Gastroesophageal sphincter (tissue), 4 donors: ENCODE data around the gene KCP. TPM values are rescaled to one million over a fixed set of nuclear protein-coding genes. Genes with fewer than 3 reads are reported as not detected.

Experiments used
- ATAC-seq: fragments of 150-250 bp; one replicate; pipeline ENCODE4 v1.9.1; 2016; ENCODE audit warnings: mild to moderate bottlenecking, moderate library complexity
- H3K27ac ChIP-seq, 4 donors: fragments of 200-600 bp; sonication (generic) in 3 of 4; 1 replicate in 3 of 4; 2 replicates in 1 of 4; pipeline ENCODE4 v1.5.1; 2016 to 2019
- H3K27me3 ChIP-seq: fragments of 200-600 bp; sonication (generic); one replicate; pipeline ENCODE4 v1.5.1; 2019
- H3K36me3 ChIP-seq, 2 donors: fragments of 200-600 bp; sonication (generic); one replicate each; pipeline ENCODE4 v1.5.1; 2019; ENCODE audit warnings: control low read depth in 1 of 2
- H3K4me1 ChIP-seq, 3 donors: fragments of 200-600 bp; sonication (generic); 1 replicate in 2 of 3; 2 replicates in 1 of 3; pipeline ENCODE4 v1.5.1; 2016 to 2019; ENCODE audit warnings: control low read depth in 2 of 3
- H3K4me3 ChIP-seq, 2 donors: fragments of 200-600 bp; sonication (generic); one replicate each; pipeline ENCODE4 v1.5.1; 2019; ENCODE audit warnings: mild to moderate bottlenecking in 1 of 2, moderate library complexity in 1 of 2
- H3K9me3 ChIP-seq, 3 donors: fragments of 200-600 bp; sonication (generic); one replicate each; pipeline ENCODE4 v1.5.1; 2017 to 2019; ENCODE audit warnings: control low read depth in 2 of 3
- CTCF ChIP-seq, 4 experiments: fragments of 200-600 bp in 2 of 4; fragments of 450-650 bp in 2 of 4; sonication (generic) in 1 of 4; IDR thresholded peaks; one replicate each; pipeline ENCODE4 v1.5.1; 2017 to 2019; ENCODE audit warnings: antibody characterized with exemption in 4 of 4, mild to moderate bottlenecking in 2 of 4, moderate library complexity in 2 of 4
- EP300 ChIP-seq: sonication (generic); formaldehyde crosslinking; IDR thresholded peaks from one replicate; pipeline ENCODE4 v1.6.1; 2017; ENCODE audit warnings: antibody characterized with exemption, mild to moderate bottlenecking
- POLR2A ChIP-seq, 2 donors: fragments of 450-650 bp; IDR thresholded peaks; one replicate each; pipeline ENCODE4 v1.6.1; 2017; ENCODE audit warnings: antibody characterized with exemption in 2 of 2, mild to moderate bottlenecking in 2 of 2, moderate library complexity in 1 of 2
- POLR2AphosphoS5 ChIP-seq: sonication (generic); formaldehyde crosslinking; IDR thresholded peaks from one replicate; pipeline ENCODE4 v1.6.1; 2017; ENCODE audit warnings: antibody characterized with exemption
- WGBS, 2 donors: methylation state at CpG; one replicate each; pipeline ENCODE4 v1.1.5; 2018; ENCODE audit warnings: low coverage in 1 of 2; 5-methylcytosine and 5-hydroxymethylcytosine counted together
- total RNA-seq, 4 donors: library from RNA; depleted of rRNA; stranded (reverse); fragments of >200 nt; gene quantifications; one replicate each; pipeline ENCODE4 v1.1.0, GENCODE V29; 2016

KCP gene
- total RNA-seq, 4 donors from 2014 or later: 0.31 to 0.67 TPM; not detected in 2

DNA sequence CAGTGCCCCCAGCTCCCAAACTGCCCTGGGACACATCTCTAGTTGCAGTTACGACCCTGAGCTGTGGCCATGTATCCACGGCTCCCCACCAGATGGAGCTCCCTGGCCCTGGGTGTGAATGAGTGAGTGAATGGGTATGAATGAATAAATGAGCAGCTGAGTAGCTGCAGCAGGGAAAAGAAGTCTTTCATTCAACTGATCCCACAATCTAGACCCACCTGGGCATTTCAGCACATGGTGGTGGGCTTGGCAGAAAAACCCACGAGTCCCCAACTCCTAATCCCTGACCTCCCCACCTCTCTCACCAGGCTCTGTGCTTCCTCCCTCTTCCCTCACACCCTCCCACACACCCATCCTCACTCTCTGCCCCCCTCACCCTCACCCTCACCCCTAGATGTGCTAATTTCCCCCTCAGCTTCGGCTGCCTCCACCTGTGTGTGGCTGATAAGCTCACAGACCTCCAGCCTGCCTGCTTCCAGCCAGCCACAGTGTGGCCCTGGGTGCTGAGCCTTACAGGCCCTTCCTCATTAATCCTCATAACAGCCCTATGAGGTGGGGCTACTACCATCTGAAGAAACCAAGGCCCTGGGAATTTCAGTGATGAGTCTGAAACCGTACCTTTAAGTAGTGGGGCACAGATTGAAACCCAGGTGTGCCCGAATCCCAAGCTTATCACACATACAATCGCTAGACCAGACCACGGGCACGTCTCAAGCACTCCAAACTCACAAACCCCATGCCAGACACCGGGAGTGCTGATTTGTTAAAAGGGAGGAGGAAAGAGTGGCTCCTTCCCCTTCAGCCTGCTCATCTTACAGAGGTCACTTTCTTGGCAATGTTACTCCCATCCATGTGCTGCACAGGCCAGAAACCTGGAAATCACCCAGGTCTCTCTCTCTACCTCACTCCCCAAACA is 50.1 kb downstream of the KCP start:
- 13 to 61% methylated on average over 1 to 7 of the region's 10 CpGs for WGBS, 2 donors
- no peak for ATAC-seq
- Histone ChIP-seq H3K4me3 (no peak overlapping the region), H3K27me3 (no peaks in the 10 kb centered on the region), H3K4me1 (peaks cover 0 to 74% (median 36%) of the 10 kb centered on the region in 3 donors), H3K36me3 (peaks cover 0 to 38% of the 10 kb centered on the region in 2 donors), H3K27ac (peak overlapping the region in 3 of 4 donors; percentile 79 to 84 (median 83)), H3K9me3 (no peaks in the 10 kb centered on the region)
- TF ChIP-seq EP300: no peak
- peak in 2 of 4 experiments; percentile 10 to 32 for TF ChIP-seq CTCF (IDR thresholded peaks at IDR 0.05)
- TF ChIP-seq POLR2AphosphoS5: peak; percentile 12
- TF ChIP-seq POLR2A (IDR thresholded peaks at IDR 0.05): no peak

DNA sequence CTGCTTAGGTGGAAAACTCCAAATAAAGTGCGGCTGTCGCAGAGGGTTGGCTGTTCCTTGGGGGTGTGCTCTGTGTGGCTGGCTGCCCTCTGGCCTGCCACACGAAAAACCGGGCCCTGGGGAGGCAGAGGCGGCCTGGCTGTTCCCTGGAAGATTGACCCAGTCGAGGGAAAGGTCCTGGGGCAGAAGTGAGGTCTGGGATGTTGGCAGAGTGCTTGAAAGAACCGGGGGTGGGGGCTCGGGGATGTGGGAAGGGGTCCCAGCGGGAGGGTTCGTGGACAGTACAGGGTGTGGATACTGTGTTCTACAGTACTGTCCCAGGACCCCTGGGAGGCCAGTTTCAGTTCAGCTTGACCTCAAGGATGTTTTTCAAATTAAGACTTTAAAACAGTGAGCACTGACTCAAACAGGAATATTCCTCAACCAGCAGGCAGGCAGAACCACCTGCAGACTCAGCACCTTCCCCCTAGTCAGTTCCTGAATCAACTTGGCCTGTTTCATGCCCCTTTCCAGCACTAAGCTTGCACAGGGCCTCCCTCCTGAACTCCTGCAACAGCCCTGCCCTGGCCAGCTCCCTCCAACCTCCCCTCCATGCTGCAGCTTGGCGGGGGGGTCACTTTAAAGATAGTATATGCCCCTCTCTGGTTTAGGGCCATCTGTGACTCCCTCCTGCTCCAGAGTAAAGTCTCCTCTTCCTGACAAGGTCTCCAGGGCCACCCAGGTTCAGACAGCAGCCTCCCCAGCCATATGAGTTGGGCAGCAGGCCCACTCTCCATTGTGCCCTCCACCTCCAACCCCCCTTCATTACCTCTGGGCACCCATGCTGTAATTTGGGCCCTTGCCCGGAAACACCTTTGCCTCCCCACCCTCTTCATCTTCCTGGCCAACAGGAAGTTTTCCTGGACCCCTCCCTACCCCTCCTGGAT is 51.0 kb downstream of the KCP start:
- peak overlapping the region in 3 of 4 donors; percentile 79 to 84 (median 83) for H3K27ac ChIP-seq

DNA sequence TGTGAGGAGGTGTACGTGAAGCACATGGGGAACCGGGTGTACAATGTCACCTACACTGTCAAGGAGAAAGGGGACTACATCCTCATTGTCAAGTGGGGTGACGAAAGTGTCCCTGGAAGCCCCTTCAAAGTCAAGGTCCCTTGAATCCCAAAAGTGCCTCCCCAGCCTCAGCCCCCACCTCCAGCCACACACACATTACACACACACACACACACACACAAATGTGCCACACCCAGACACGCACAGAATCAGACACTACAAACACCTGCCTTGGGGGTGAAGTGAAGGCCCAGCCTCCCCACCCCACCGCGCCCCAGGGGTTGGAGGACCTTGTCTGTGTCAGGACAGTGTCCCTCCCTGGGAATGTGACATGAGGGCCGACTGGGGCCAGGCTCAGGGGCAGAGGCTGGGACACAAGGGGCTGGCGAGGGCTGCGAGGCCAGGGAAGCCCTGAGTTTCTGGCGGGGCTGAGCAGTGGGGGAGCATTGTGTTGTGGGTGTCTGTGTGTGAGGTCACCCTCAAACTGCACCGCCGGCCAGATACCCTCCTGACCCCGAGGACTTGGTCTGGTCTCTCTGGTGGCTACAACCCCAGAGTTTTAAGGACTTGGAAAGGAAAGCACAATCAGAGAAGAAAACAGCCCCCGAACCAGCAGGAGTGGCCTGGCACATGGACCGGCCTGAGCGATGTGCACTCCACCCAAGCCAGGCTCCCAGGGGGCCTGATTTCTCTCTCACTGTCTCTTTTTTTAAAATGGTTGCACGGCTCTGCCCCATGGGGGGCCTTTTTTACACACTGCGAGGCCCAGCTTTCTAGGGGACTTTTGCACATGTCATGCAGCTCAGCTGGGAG is 51.9 kb downstream of the KCP start:
- Histone ChIP-seq H3K27me3 (no peaks in the 10 kb centered on the region), H3K4me1 (peaks cover 0 to 56% (median 29%) of the 10 kb centered on the region in 3 donors), H3K27ac (peak overlapping the region; percentile 35 to 84 (median 81)), H3K4me3 (no peak overlapping the region), H3K36me3 (peaks cover 0 to 47% of the 10 kb centered on the region in 2 donors), H3K9me3 (no peaks in the 10 kb centered on the region)
- WGBS, 2 donors: 15 to 36% methylated on average over 3 to 5 of the region's 18 CpGs
- peak; percentile 16 for ATAC-seq
- TF ChIP-seq EP300 (no peak), CTCF (IDR thresholded peaks at IDR 0.05) (no peak), POLR2AphosphoS5 (no peak)

More for the DNA sequence above, 51.0 kb downstream of the KCP start:
- H3K9me3 ChIP-seq: no peaks in the 10 kb centered on the region
- TF ChIP-seq CTCF (IDR thresholded peaks at IDR 0.05) (no peak), POLR2A (IDR thresholded peaks at IDR 0.05) (no peak), EP300 (no peak)
- peaks cover 0 to 65% (median 36%) of the 10 kb centered on the region in 3 donors for H3K4me1 ChIP-seq
- peaks cover 0 to 38% of the 10 kb centered on the region in 2 donors for H3K36me3 ChIP-seq
- WGBS, 2 donors: 29 to 36% methylated on average over 1 to 7 of the region's 12 CpGs
- no peak overlapping the region for H3K4me3 ChIP-seq
- no peaks in the 10 kb centered on the region for H3K27me3 ChIP-seq
- peak; percentile 1 for ATAC-seq

DNA sequence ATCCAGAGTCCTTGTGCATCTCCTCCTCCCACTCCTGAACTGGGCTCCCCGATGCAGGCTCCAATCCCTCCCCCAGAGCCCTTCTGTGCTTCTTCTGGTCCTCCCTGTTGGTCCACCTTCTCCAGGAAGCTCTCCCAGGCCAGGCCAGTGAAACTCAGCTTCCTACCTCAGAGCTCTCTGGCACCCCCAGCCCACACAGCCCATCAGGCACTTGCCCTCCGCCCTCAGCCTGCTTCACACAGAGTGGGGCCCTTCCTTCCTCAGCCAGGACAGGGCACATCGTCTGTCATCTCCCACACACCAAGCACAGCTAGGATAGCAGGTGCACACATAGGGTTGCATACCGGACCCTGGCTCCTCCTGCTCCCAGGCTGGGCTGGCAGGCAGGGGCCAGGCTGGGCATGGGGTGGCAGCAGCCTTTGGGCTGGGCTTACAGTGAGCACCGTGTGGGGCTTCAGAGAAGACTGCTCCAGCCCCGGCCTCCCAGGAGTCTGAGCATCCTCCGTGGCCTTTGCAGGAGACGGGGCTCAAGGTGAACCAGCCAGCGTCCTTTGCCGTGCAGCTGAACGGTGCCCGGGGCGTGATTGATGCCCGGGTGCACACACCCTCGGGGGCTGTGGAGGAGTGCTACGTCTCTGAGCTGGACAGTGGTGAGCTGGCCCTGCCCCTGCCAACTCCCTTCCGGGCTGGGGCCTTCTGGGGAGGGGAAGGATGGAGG is 54.3 kb downstream of the KCP start:
- H3K4me1 ChIP-seq: peaks cover 0 to 40% (median 26%) of the 10 kb centered on the region in 3 donors
- peak overlapping the region in 1 of 4 donors; percentile 56 for H3K27ac ChIP-seq
- TF ChIP-seq POLR2A (IDR thresholded peaks at IDR 0.05) (no peak), CTCF (IDR thresholded peaks at IDR 0.05) (no peak), EP300 (no peak), POLR2AphosphoS5 (no peak)
- H3K4me3 ChIP-seq: no peak overlapping the region
- WGBS, 2 donors: 53 to 80% methylated on average over 2 to 3 of the region's 17 CpGs
- peaks cover 0 to 72% of the 10 kb centered on the region in 2 donors for H3K36me3 ChIP-seq
- no peaks in the 10 kb centered on the region for H3K27me3 ChIP-seq
- no peaks in the 10 kb centered on the region for H3K9me3 ChIP-seq
- no peak for ATAC-seq
